HG02943 (cell line): ENCODE data around the gene UBL3.

Source experiments
- ATAC-seq: cut with Tn5 transposase; IDR thresholded peaks from one replicate; pipeline ENCODE4 v1.9.1; 2021; ENCODE audit warnings: mild to moderate bottlenecking, low read depth, moderate library complexity; ENCODE audit not compliant: unreplicated experiment

UBL3 gene

GRCh38 chr13:29763436-29764180 lies 86.8 kb downstream of the UBL3 start:
- ATAC-seq = no peak

- ATAC-seq = no peak
Measured at GRCh38 chr13:29761815-29762214, 88.6 kb downstream of the UBL3 start.

- ATAC-seq = no peak
Measured at GRCh38 chr13:29761160-29761559, 89.3 kb downstream of the UBL3 start.

- ATAC-seq = no peak
Measured at GRCh38 chr13:29760544-29760943, 89.9 kb downstream of the UBL3 start.

GRCh38 chr13:29758531-29759114 lies 91.8 kb downstream of the UBL3 start:
- peak; percentile 80 for ATAC-seq

GRCh38 chr13:29756506-29756905 lies 93.9 kb downstream of the UBL3 start:
- ATAC-seq = no peak

GRCh38 chr13:29754473-29754806 lies 96.0 kb downstream of the UBL3 start:
- ATAC-seq = no peak

- no peak for ATAC-seq
Measured at GRCh38 chr13:29753618-29754472, 96.6 kb downstream of the UBL3 start.

- no peak for ATAC-seq
Measured at GRCh38 chr13:29752175-29752574, 98.2 kb downstream of the UBL3 start.

- no peak for ATAC-seq
Measured at GRCh38 chr13:29750183-29750530, 100.3 kb downstream of the UBL3 start.

GRCh38 chr13:29749401-29750182 lies 100.8 kb downstream of the UBL3 start:
- ATAC-seq = no peak

GRCh38 chr13:29748097-29748496 lies 102.3 kb downstream of the UBL3 start:
- no peak for ATAC-seq

- ATAC-seq = no peak
Measured at GRCh38 chr13:29746148-29746677, 104.2 kb downstream of the UBL3 start.

- no peak for ATAC-seq
Measured at GRCh38 chr13:29745704-29746103, 104.7 kb downstream of the UBL3 start.

GRCh38 chr13:29743201-29743786 lies 107.1 kb downstream of the UBL3 start:
- ATAC-seq = no peak

- no peak for ATAC-seq
Measured at GRCh38 chr13:29740961-29741360, 109.5 kb downstream of the UBL3 start.

GRCh38 chr13:29737061-29737460 lies 113.4 kb downstream of the UBL3 start:
- no peak for ATAC-seq

- ATAC-seq = no peak
Measured at GRCh38 chr13:29733147-29733611, 117.2 kb downstream of the UBL3 start.

- no peak for ATAC-seq
Measured at GRCh38 chr13:29730253-29730652, 120.2 kb downstream of the UBL3 start.

- ATAC-seq = no peak
Measured at GRCh38 chr13:29722415-29722814, 128.0 kb downstream of the UBL3 start.
